HG03378 (cell line): ENCODE results near the gene SLC25A24.
"Not testable (repeated sequence)": the region's sequence is repeated elsewhere in the genome, so short reads cannot be mapped to it uniquely, and the experiment has no call there.

Experiments used
- ATAC-seq: cut with Tn5 transposase; IDR thresholded peaks from one replicate; pipeline ENCODE4 v1.9.1; 2021; ENCODE audit warnings: mild to moderate bottlenecking, moderate library complexity; ENCODE audit not compliant: unreplicated experiment

SLC25A24 gene

DNA sequence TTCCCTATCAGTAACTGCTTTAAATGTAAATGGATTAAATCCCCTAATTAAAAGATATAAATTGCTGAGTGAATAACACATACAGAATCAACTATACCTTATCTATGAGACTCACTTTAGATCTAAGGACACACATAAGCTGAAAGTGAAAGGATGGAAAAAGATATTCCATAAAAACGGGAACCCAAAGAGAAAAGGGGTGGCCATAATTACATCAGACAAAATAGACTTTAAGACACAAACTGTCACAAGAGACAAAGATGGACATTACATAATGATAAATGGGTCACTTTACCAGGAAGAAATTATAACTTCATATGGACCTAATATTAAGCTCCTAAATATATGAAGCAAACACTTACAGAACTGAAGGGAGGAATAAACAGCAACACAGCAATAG is 59.2 kb downstream of the SLC25A24 start:
- ATAC-seq = no peak

DNA sequence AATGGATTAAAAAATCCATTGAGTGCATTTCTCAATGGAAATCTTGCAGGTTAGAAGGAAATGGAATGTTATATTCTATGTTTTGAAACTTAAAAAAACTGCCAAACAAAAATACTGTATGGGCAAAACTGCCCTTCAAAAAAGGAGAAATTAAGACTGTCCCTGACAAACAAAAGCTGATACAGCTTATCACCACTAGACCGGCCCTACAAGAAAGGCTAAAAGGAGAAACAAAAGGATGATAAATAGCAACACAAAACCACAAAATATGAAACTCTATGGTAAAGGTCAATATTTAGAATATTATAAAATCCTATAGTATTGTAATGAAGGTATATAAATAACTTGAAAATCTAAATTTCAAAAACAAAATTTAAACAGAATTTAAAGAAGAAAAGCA is 60.0 kb downstream of the SLC25A24 start:
- ATAC-seq = no peak

GRCh38 chr1:108139555-108139954 is 60.6 kb downstream of the SLC25A24 start:
- ATAC-seq = not testable (repeated sequence)

- not testable (repeated sequence) for ATAC-seq
Observed at GRCh38 chr1:108133148-108133547, 67.0 kb downstream of the SLC25A24 start.

- not testable (repeated sequence) for ATAC-seq
Observed at GRCh38 chr1:108132367-108132766, 67.8 kb downstream of the SLC25A24 start.

DNA sequence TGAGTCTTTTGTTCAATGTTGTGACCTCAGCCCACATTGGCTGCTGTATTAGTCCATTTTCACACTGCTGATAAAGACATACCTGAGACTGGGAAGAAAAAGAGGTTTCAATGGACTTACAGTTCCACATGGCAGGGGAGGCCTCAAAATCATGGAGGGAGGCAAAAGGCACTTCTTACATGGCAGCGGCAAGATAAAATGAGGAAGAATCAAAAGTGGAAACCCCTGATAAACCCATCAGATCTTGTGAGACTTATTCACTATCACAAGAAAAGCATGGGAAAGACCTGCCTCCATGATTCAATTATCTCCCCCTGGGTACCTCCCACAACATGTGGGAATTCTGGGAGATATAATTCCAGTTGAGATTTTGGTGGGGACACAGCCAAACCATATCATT is 68.9 kb downstream of the SLC25A24 start:
- not testable (repeated sequence) for ATAC-seq

- ATAC-seq = no peak
Observed at GRCh38 chr1:108130794-108131193, 69.3 kb downstream of the SLC25A24 start.

- no peak for ATAC-seq
Observed at GRCh38 chr1:108129999-108130398, 70.1 kb downstream of the SLC25A24 start.

DNA sequence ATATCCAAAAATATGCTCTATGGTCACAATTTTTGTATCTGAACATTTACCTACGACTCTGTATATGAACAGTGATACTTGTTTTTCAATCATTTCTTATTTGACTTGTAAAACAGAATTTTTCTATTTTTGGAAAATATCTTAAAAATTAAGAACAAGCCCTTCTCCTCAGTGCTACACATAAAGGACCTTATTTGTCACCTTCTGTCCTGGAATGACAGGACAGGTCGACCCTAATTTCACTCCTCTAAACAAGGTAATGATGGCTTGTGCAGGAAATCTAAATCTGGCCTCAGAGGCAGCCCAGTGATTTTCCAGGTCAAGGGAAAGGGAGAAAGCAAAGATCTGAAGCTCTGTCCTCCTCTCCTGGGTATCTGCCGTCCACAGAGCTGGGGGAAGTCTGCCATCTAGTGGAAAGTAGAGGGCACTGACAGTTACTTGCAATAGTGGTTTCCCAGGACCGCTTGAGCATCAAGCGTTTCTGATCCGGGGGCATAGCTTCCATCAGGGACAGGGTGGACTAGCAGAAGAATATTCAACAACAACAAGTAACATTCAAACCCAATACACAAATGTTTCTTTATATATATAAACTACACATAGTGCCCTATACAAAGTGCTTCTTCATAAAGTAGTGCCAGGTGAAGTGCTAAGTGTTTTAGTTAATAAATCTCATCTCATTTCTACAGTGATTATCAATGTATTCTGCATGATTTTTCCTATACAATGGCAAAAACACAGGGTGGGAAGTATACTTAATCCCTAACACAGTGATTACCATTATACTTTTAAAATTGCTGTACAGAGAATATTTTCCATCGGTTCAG is 74.6 kb downstream of the SLC25A24 start:
- ATAC-seq = peak; percentile 91

DNA sequence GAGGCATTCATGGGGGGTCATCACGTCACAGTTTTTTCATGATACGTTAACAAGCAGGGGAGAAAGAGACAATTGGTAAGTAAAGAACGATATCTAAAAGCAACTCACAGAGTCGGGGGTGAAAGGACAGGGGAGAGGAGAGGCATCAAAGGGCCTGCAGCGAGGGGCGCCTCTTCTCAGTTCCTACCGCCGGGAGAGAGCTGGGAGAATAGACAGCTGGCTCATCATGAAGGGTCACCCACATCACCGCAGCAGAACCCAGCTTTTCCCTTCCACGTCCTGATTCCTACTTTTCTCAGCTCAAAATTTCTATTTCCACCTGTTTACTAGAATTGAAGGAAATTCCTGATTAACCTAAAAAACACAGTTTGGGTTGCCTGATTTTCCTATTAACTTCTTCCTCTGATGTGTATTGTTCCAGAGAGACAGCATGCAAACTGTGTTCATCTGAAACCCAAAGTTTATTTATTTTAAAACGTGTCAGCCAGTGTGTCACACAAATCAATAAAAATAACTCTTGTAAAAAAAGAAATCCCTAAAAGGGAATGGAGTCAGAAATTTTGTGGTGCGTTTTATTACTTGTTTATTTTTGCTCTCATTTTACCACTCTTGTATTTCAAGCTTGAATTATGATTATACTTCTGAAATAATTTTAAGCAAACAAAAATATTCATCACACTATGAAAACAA is 75.4 kb downstream of the SLC25A24 start:
- no peak for ATAC-seq

GRCh38 chr1:108124023-108124422 is 76.1 kb downstream of the SLC25A24 start:
- no peak for ATAC-seq

GRCh38 chr1:108121358-108122143 is 78.6 kb downstream of the SLC25A24 start:
- ATAC-seq = no peak

- ATAC-seq = no peak
Observed at GRCh38 chr1:108120163-108120562, 80.0 kb downstream of the SLC25A24 start.

DNA sequence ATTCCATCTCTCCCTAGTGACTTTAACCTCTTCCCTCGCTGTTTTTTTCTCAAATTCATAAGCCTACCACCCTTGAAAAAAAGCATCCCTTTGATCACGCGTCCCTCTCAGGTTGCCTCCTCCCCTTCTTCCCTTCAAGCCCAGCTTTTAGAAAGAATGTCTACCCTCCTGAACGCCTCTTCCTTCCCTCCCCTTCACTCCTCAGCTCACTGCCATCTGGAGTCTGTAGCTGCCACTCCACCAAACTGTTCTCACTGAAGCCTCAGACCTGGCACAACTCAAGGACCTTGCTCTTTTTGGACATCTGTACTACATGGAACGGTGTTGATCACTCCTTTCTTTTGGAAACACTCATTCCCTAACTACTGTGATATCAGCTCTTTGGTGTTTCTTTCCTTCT is 80.6 kb downstream of the SLC25A24 start:
- no peak for ATAC-seq

DNA sequence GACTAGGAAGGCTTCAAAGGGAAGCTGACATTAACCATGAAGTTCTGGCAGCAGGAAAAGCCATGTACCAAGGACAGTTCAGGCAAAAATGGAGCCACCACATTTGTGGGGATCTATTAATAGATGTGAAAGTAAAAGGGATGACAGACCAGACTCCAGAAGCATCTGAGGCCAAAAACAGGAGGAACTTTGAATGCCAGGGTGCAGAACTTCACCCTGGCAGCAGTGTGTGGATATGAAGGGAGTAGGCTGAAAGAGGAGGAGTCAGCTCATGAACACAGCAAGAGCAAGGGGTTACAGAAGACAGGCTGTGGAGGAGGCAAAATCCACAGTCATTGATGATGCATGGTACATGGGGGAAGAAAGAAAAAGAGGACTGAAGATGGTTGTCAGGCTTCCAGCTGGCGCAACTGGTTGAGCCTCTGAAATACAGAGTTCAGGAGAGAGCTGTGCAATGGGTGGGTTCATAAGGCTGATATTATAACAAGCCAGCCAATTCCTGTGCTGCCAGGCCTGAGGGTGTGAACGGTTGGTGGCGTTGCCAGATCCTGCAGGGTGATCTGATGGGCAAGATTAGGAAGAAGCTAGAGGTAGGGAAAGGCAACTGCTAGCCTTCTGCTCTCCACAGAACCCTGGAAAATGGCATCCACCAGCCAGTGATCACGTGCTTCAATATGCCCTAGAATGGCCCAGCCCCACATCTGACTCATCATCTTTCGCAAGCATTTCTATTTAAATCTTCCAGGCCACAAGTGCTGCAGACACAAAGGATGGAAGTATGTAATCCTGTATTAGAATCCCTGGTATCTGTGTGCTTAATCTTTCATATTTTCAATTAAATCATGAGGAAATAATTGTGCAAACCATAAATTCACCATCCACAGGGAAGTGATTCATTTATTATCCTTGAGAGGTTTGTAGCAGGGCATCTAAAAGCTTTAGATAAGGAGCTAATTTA is 81.9 kb downstream of the SLC25A24 start:
- ATAC-seq = no peak

DNA sequence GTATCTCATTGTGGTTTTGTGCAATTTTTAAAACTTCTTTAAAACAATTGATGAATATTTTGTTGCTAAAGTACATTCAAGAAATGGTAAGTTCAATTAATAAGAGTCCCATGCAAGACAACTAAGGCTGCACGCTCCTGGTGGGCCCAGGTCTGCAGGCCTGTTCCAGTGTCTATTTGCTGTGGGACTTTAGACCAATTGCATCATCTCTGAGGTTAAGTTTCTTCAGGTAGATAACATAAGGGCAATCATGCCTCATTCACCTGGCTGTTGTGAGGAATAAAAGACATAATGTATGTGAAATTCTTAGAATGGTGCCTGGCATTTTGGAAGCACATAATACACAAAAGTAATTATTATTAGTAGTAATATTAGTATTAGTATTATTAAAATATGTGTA is 82.9 kb downstream of the SLC25A24 start:
- ATAC-seq = no peak

- no peak for ATAC-seq
Observed at GRCh38 chr1:108114033-108114599, 86.0 kb downstream of the SLC25A24 start.

- ATAC-seq = no peak
Observed at GRCh38 chr1:108113496-108113895, 86.6 kb downstream of the SLC25A24 start.

DNA sequence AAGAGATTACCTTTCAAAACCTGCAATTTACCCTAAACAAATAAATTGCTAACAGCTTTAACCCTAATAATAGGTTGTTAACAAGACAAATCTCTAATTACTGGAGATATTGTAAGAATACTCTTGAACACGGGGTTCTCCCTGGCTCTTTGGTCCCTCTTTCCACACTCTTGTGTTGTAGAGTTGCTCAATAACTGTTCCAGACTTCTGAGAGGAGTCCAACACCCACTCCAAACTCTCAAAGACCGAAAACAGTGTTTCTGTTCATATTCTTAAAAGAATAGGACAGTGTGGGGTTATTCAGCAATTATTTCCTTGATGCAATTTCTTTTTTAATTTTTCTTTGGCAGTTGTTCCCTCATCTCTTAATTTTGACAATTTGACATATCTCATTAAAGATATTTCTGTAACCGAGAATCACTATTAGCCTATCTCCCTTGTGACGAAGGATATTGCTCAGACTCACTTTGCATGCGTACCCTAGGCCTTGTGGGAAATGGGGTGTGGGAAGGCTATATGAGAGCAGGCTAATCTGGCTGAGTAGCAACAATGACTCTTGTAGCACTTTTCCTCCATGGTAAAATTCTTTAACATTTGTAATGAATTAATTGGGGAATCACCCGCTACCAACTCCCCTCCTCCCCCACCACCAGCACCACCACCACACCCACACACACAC is 90.7 kb downstream of the SLC25A24 start:
- ATAC-seq = no peak
